Left ventricle myocardium inferior (tissue), 1 donor: ENCODE data around the gene CER1. TPM values are rescaled to one million over a fixed set of nuclear protein-coding genes. Genes with fewer than 3 reads are reported as not detected.

ENCODE experiments used
- DNase-seq: peaks from one replicate; pipeline ENCODE4 v3.0.0-alpha.2; 2020
- H3K27ac ChIP-seq: fragments of 200-600 bp; replicated peaks from 2 replicates; pipeline ENCODE4 v1.8.0; 2021
- H3K27me3 ChIP-seq: fragments of 200-600 bp; 2 replicates; pipeline ENCODE4 v1.8.0; 2021; ENCODE audit warnings: low read depth
- H3K36me3 ChIP-seq: fragments of 200-600 bp; 2 replicates; pipeline ENCODE4 v1.8.0; 2021
- H3K4me1 ChIP-seq: fragments of 200-600 bp; 2 replicates; pipeline ENCODE4 v1.8.0; 2021
- H3K4me3 ChIP-seq: fragments of 200-600 bp; 2 replicates; pipeline ENCODE4 v1.8.0; 2021; ENCODE audit warnings: mild to moderate bottlenecking, moderate library complexity
- H3K9me3 ChIP-seq: fragments of 200-600 bp; replicated peaks from 2 replicates; pipeline ENCODE4 v1.8.0; 2021
- intact Hi-C: fragments of 100-400 bp; cut with micrococcal nuclease; formaldehyde crosslinking; loops from one replicate; pipeline ENCODE4 v1.11.0; 2022
- total RNA-seq: library from RNA; stranded (reverse); fragmentation: NEBNext Ultra II Directional; extraction: Animal tissue kit (Norgen Biotek cat#: 25700); gene quantifications from one replicate; pipeline ENCODE4 v1.2.1, GENCODE V29; 2021
- TF ChIP-seq, protein P1 (sequence below): fragments of 200-600 bp; IDR thresholded peaks from 2 replicates; pipeline ENCODE4 v1.8.0; 2021; ENCODE audit warnings: antibody characterized with exemption, mild to moderate bottlenecking, borderline replicate concordance
- donor health status: DM: no; HTN: yes; CAD: no; lungs with severe emphysema.

CER1 gene
- total RNA-seq, 1 donor from 2014 or later: not detected

DNA sequence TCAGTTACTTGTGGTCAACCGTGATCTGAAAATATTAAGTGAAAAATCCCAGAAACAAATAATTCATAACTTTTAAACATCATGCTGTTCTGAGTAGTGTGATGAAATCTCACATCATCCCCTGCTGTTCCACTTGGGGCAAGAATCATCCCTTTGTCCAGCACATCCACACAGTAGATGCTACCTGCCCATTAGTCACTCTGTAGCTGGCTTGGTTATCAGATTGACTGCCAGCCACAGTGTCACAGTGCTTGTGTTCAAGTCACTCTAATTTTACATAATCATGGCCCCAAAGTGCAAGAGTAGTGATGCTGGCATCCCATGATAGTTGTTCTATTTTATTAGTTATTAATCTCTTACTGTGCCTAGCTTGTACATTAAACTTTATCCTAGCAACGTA, 39.1 kb upstream of the CER1 start:
- intact Hi-C loops: no loop called here

DNA sequence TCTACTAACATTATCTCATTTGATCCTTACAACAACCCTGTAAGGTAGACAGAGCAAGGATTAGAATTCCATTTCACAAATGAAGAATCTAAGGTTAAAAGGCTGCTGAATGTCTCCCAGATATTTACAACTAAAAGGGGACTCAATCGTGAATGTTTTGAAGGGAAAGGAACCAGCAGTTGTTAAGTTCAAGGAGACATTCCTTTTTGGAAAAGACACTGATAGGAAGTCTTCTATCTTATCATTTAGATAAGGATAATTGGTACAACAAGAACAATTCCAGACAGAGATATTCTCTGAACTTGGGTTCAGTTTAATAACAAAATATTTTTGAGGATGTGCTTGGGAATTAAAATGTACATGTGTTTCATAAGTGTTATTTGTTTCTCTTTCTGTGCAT, 37.5 kb upstream of the CER1 start:
- Histone ChIP-seq H3K27ac (no peak overlapping the region), H3K27me3 (peaks cover 11% of the 10 kb centered on the region), H3K4me1 (no peaks in the 10 kb centered on the region), H3K36me3 (no peaks in the 10 kb centered on the region), H3K9me3 (no peaks in the 10 kb centered on the region), H3K4me3 (no peak overlapping the region)
- DNase-seq: no peak
- TF ChIP-seq, protein P1, sequence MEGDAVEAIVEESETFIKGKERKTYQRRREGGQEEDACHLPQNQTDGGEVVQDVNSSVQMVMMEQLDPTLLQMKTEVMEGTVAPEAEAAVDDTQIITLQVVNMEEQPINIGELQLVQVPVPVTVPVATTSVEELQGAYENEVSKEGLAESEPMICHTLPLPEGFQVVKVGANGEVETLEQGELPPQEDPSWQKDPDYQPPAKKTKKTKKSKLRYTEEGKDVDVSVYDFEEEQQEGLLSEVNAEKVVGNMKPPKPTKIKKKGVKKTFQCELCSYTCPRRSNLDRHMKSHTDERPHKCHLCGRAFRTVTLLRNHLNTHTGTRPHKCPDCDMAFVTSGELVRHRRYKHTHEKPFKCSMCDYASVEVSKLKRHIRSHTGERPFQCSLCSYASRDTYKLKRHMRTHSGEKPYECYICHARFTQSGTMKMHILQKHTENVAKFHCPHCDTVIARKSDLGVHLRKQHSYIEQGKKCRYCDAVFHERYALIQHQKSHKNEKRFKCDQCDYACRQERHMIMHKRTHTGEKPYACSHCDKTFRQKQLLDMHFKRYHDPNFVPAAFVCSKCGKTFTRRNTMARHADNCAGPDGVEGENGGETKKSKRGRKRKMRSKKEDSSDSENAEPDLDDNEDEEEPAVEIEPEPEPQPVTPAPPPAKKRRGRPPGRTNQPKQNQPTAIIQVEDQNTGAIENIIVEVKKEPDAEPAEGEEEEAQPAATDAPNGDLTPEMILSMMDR: no peak
- intact Hi-C loops: no loop called here

More for the DNA sequence above, 39.1 kb upstream of the CER1 start:
- Histone ChIP-seq H3K27me3 (peaks cover 20% of the 10 kb centered on the region), H3K4me3 (no peak overlapping the region), H3K27ac (no peak overlapping the region), H3K36me3 (no peaks in the 10 kb centered on the region), H3K4me1 (no peaks in the 10 kb centered on the region), H3K9me3 (no peaks in the 10 kb centered on the region)
- TF ChIP-seq, protein P1: no peak
- no peak for DNase-seq

DNA sequence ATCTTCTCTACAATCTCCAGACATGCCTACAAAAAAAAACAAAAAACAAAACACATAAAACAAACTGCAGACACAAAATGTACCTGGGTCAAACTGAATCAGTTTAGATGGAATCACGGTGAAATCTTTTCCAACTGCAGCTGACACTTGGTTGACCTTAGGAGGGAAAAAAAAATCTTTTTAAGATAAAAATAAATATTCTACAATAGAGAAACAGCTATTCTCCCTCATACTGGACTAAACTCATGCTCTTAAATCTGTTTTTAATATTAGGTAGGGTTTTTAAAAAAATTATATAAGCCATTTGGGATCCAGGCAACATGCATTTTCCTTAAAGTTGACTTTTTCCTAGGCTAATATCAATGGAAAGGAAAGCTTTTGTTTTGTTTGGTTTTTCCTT, 33.8 kb upstream of the CER1 start:
- H3K4me1 ChIP-seq: no peaks in the 10 kb centered on the region
- H3K9me3 ChIP-seq: no peaks in the 10 kb centered on the region
- intact Hi-C loops: no loop called here
- TF ChIP-seq, protein P1: no peak
- no peak overlapping the region for H3K27ac ChIP-seq
- no peaks in the 10 kb centered on the region for H3K27me3 ChIP-seq
- DNase-seq: no peak
- no peak overlapping the region for H3K4me3 ChIP-seq
- H3K36me3 ChIP-seq: no peaks in the 10 kb centered on the region

DNA sequence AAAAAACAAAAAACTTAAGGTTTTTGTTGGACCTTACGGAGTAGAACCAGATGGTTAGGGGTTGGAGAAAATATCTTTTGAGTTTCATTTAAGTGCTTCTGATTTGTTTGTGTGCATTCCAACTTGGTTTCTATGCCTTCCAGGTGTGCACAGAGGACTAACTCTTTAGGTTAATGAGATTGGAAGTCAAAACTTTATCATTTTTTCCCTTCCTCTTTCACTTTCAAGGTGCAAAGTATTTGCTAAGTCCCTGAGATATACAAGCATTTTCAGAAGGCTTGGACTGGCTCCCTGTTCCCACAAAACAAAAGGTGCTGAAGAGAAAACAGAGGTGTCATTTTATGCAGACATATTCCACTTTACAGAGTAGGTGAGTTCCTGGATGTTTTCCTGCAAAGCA, 30.3 kb upstream of the CER1 start:
- no peak overlapping the region for H3K4me3 ChIP-seq
- no peaks in the 10 kb centered on the region for H3K9me3 ChIP-seq
- no peak for DNase-seq
- intact Hi-C loops: no loop called here
- H3K36me3 ChIP-seq: no peaks in the 10 kb centered on the region
- TF ChIP-seq, protein P1: no peak
- no peak overlapping the region for H3K27ac ChIP-seq
- H3K27me3 ChIP-seq: peaks cover 6% of the 10 kb centered on the region
- H3K4me1 ChIP-seq: no peaks in the 10 kb centered on the region

DNA sequence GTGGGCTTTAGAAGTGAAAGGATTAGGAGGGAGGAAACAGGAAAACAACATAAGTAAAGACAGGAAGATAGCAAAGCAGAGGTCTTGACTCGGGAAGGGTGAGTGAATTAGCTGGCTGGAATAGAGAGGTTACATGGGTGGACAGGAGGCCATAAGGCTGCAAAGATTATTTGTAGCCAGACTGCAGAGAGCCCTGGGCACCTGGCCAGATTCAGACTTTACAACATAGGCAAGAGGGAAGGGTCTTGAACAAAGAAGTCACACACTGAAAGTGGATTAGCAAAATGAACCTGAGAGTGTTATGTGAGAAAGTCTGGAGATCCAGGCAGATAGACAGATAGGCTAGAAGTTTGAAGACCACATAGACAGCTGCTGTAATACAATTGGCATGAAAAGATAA, 29.7 kb upstream of the CER1 start:
- Histone ChIP-seq H3K9me3 (no peaks in the 10 kb centered on the region), H3K4me1 (no peaks in the 10 kb centered on the region), H3K36me3 (no peaks in the 10 kb centered on the region), H3K27me3 (peaks cover 6% of the 10 kb centered on the region), H3K27ac (no peak overlapping the region), H3K4me3 (no peak overlapping the region)
- intact Hi-C loops: no loop called here
- DNase-seq: no peak
- TF ChIP-seq, protein P1: no peak

DNA sequence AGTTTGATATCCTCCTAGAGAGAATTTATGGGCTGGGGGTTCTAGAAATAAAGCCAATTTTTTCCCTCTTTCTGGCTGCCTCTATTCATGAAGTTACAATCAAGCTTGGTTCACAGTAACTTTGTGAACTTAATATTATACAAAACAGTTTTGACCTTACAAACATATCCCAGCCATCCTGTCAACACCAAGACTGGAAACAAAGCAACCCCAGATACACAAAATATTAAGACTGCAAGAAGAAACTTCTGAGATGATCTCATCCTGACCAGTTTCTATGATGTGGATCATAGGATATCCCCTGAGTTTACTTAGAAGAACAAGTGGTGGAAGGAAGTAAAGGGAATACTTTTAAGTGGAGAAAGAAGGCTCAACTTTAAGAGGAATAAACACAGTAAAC, 28.3 kb upstream of the CER1 start:
- no peaks in the 10 kb centered on the region for H3K4me1 ChIP-seq
- TF ChIP-seq, protein P1: no peak
- H3K4me3 ChIP-seq: no peak overlapping the region
- intact Hi-C loops: no loop called here
- no peak for DNase-seq
- H3K9me3 ChIP-seq: no peaks in the 10 kb centered on the region
- no peaks in the 10 kb centered on the region for H3K36me3 ChIP-seq
- no peak overlapping the region for H3K27ac ChIP-seq
- H3K27me3 ChIP-seq: peaks cover 6% of the 10 kb centered on the region
